ENCODE data around the gene ZNF331. TPM values are rescaled to one million over a fixed set of nuclear protein-coding genes. Genes with fewer than 3 reads are reported as not detected.
A peak's percentile ranks its signal among the peaks of the same experiment; 100 is the strongest.

ZNF331 gene
- total RNA-seq, 1 experiment from 2014 or later = 57.2 TPM

DNA sequence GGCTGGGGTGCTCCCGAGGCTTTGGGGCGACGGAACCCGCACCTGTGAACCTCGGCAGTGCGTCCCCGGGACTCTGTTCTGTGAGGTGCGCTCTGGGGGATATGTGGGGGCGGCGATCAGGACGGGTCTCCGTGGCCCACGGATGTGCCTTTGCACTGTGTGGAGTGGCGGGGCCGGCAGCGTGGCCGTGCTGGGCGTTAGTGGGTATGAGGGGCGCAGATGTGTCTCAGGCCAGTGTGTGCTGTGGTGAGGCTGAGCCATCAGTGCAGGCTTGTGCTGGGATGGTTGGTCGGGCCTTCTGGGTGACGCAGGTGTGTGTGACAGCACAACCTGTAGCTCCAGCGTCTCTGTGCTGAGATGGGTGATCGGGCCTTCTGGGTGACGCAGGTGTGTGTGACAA is 16.9 kb downstream of the ZNF331 start:
- H3K27ac ChIP-seq (ENCODE audit: insufficient read length, low read depth, low read length) = no peak overlapping the region
- no peak overlapping the region for H3K18ac ChIP-seq (ENCODE audit: insufficient read length, low read depth, low read length)
- H3K23me2 ChIP-seq (ENCODE audit: insufficient read length, low read depth, low read length, poor library complexity, severe bottlenecking) = no peaks in the 10 kb centered on the region
- no peak overlapping the region for H4K91ac ChIP-seq (ENCODE audit: insufficient read length, low read depth, low read length)
- H2AK5ac ChIP-seq (ENCODE audit: insufficient read length, low read length) = no peak overlapping the region
- H2BK20ac ChIP-seq (ENCODE audit: low read depth, low read length, poor library complexity, severe bottlenecking) = no peak overlapping the region
- no peak overlapping the region for H3K4me2 ChIP-seq (ENCODE audit: insufficient read depth, insufficient read length, low read length)
- Mint-ChIP-seq H3K4me1 (peaks cover under 1% of the 10 kb centered on the region in 2 experiments; a peak in 3 of 4 replicates), H3K27ac (peak overlapping the region in 2 of 3 experiments; percentile 73 to 87; a peak in 3 of 7 replicates), H3K4me3 (no peak overlapping the region), H3K27me3 (ENCODE audit: low read depth) (no peaks in the 10 kb centered on the region; the same call in 1 of the 2 replicates), H3K9me3 (peaks cover 11 to 12% of the 10 kb centered on the region in 2 experiments), H3K36me3 (ENCODE audit: insufficient read depth in 1 of 3, low read depth in 3 of 3) (peaks cover 43 to 49% (median 48%) of the 10 kb centered on the region in 3 experiments)
- no CpG with 5 or more reads among the region's 24 CpGs for WGBS (ENCODE audit: extremely low coverage, insufficient read length, low lambda C conversion rate)
- H3K56ac ChIP-seq (ENCODE audit: insufficient read length, low read depth, low read length) = no peak overlapping the region
- no peaks in the 10 kb centered on the region for H4K20me1 ChIP-seq (ENCODE audit: control insufficient read depth, insufficient read depth, insufficient read length)
- H3K79me2 ChIP-seq (ENCODE audit: insufficient read depth, low read length) = no peaks in the 10 kb centered on the region
- no peak overlapping the region for H2BK120ac ChIP-seq (ENCODE audit: low read depth, low read length, poor library complexity, severe bottlenecking)
- no peak for DNase-seq
- H3T11ph ChIP-seq (ENCODE audit: low read length) = no peak overlapping the region
- H3K27me3 ChIP-seq (ENCODE audit: insufficient read depth, low read length) = no peaks in the 10 kb centered on the region
- H2BK15ac ChIP-seq (ENCODE audit: low read depth, low read length) = no peak overlapping the region
- H3K79me1 ChIP-seq (ENCODE audit: insufficient read depth, low read depth, low read length, poor library complexity, severe bottlenecking) = no peaks in the 10 kb centered on the region
- no peaks in the 10 kb centered on the region for H3K4me1 ChIP-seq (ENCODE audit: insufficient read depth, low read length)
- H2BK12ac ChIP-seq (ENCODE audit: insufficient read length, low read depth, low read length) = no peak overlapping the region
- H3K23ac ChIP-seq (ENCODE audit: insufficient read length, low read depth, low read length) = no peak overlapping the region
- H3K9me3 ChIP-seq (ENCODE audit: control insufficient read depth, low read depth, low read length) = no peaks in the 10 kb centered on the region
- H3K4ac ChIP-seq (ENCODE audit: low read depth, low read length) = no peak overlapping the region
- H3K14ac ChIP-seq (ENCODE audit: insufficient read depth, low read length) = no peak overlapping the region; the same call in 1 of the 2 replicates
- no peak overlapping the region for H4K5ac ChIP-seq (ENCODE audit: insufficient read length, low read depth, low read length)
- no peak overlapping the region for H2BK5ac ChIP-seq (ENCODE audit: insufficient read length, low read length)
- no peak overlapping the region for H4K8ac ChIP-seq (replicated peaks; ENCODE audit: insufficient read length, low read depth, low read length)
- H3K9ac ChIP-seq (ENCODE audit: extremely low read depth, insufficient read length, low read length) = no peak overlapping the region
- TF ChIP-seq, protein P1, sequence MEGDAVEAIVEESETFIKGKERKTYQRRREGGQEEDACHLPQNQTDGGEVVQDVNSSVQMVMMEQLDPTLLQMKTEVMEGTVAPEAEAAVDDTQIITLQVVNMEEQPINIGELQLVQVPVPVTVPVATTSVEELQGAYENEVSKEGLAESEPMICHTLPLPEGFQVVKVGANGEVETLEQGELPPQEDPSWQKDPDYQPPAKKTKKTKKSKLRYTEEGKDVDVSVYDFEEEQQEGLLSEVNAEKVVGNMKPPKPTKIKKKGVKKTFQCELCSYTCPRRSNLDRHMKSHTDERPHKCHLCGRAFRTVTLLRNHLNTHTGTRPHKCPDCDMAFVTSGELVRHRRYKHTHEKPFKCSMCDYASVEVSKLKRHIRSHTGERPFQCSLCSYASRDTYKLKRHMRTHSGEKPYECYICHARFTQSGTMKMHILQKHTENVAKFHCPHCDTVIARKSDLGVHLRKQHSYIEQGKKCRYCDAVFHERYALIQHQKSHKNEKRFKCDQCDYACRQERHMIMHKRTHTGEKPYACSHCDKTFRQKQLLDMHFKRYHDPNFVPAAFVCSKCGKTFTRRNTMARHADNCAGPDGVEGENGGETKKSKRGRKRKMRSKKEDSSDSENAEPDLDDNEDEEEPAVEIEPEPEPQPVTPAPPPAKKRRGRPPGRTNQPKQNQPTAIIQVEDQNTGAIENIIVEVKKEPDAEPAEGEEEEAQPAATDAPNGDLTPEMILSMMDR (conservative IDR thresholded peaks at IDR 0.05) = no peak
- H2AFZ ChIP-seq (ENCODE audit: low read length) = no peak overlapping the region

Data from H9 (cell line).